Measurements from ENCODE around the gene LSS.
A peak's percentile ranks its signal among the peaks of the same experiment; 100 is the strongest.

The LSS gene

DNA sequence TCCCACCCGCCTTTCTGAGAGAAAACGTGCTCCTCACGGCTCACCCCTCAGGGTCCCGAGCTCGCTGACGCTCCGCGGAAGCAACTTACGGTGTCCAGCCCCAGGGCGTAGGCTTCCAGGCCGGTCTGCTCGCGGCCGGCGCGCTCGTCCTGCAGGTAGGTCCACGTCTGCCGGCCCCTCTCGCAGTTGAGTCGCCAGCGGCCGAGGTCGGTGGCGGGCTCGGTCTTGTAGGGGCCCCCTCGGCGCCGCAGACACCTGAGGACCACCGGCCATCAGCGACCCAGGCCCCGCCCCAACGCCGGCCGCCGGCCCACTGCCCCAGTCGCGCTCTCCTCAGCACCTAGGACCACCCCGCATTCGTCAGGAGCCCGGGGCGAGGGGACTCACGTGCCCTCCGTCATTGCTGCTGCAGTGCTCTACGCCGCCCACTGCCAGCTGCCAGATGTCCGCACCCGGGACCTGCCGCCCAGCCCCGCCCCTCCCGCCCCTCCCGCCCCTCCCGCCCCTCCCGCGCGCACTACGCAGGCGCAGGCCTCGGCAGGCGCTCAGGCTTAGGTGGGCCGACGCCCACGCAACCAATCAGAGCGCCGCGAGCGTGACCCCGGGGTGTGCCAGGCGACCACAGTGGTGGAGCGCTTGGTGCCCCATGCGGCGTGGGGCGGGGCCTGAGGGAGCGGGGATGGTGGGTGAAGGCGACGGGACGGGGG is at the start of gene LSS:
Gene LSS (minus strand): TSS at position 430 of the 707 bp plus-strand sequence. CDS start 29 bp downstream, at position 401.
- DNase-seq = peak; percentile 97

DNA sequence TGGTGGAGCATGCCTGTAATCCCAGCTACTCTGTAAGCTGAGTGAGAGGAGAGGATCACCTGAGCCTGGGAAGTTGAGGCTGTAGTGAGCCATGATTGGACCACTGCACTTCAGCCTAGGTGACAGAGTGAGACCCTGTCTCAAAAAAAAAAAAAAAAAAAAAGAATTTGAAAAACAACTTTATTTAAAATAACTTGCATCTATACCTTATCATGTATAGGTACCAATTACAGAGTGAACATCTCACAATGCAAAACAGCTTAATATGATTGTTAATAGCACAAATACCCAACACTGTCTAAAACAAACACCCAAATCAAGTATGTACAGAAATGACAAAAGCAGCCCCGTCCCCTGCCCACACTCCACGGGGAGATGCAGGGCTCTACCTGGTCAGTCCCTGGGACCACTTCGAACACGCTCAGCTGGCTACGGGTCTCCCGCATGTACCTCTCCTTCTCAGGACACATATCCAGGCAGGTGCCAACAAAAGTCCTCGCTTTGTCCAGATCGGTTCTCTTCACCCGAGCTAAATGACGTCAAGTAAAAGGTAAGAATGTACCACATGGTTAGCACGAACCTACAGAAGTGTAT is 46.3 kb upstream of the LSS start:
- DNase-seq = no peak

DNA sequence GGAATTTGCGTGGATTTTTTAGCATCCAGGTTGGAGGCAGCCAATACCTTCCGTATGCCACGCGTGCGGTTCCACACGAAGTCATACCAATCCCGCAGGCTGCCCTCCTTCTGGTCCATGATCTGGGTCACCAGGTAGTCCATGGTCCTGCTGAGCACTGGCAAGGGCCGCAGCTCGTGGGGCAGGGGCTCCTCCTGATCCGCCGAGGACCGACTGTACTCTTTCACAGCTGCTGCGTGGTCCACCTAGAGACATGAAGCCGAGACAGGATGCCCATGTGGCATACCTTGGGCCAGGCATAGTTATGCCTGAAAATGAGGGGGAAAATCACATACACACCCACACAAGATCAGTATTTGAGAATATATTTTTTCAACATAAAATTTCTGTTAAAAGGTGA is 44.8 kb upstream of the LSS start:
- no peak for DNase-seq

DNA sequence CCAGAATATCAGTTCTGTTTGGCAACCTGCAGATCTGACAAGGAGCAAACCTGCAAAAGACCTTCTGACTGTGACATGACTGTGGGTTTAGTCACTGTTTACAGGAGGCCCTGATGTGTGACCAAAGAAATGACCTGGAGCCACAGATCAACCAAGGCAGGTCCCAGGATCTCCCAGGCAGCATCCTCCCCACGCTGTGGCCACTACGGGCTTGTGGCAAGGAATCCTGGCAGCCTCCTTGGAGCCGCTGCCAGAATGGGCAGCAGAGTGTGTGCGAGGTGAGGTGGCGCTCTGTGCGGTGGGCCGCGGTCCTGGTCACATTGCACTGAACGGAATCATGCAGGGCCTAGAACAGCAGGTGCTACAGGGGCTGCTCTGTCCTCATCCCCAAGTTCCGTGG is 40.9 kb upstream of the LSS start:
- no peak for DNase-seq

DNA sequence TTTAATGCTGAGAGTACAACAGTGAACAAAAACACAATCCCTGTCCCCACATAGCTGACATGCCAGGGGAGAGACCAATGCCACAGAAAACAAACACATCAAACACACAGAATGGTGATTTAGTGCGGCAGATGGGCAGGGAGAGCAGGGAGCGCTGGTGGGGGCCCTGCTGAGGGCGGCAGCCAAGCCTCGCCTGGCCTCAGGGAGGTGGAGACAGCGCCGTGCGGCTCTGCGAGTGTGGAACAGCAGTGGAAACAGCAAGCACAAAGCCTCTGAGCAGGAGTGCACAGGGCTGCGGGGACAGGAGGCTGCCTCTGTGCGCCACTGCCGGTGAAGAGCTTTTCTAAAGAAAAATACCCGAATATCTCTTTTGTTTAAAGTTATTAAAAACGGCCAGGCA is 39.8 kb upstream of the LSS start:
- no peak for DNase-seq

DNA sequence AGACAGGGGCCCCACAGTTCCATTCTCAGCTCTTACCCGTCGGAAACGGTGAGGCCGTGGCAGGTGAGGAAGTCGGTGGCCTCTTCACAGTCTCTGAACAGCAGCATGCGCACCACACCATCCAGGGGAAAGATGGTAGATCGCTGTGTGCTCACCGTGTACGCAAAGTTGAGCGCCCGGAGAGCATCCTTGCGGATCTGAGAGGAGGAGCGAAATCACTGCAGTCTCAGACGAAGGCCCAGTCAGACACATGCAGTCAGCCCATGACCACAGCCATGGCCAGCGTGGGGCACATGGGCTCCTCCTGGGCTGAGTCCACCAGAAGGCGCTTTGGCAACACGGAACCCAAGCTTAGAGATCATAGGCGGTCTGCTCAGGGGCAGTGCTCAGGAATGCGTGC is 38.4 kb upstream of the LSS start:
- DNase-seq = no peak

DNA sequence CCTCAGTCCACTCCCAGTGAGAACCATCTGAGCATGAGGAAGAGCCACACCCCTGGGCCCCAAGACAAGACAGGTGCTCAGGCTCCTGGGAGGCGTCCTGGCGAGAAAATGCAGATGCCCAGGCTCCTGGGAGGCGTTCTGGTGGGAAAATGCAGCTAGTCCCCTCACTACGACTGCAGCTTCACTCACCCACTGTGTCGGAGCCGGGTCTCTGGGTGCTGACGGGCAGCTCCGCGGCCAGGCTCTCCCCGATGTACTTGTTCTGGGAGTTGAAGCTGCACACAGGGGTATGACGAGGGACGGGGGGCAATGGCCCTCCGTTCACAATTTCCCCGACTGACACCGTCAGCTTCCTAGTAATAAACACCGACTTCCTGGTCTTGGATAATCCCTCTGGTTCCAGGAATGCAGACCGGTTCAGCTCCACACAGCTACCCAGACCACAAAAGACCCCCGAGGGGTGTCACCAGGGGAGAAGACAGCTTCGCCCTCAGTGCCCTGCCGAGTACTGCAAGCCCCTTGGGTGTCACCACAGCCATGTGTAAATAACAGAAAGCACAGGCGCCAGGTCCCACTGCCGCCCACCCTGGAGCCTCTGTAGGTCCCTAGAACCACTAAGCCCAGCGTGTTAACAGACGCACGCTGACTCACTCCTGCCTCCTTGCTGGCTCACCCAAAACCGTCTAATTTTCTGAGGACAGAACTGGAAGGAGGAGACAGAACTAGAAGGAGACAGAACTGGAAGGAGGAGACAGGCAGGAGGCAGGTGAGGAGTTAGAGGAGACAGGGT is 37.4 kb upstream of the LSS start:
- no peak for DNase-seq

DNA sequence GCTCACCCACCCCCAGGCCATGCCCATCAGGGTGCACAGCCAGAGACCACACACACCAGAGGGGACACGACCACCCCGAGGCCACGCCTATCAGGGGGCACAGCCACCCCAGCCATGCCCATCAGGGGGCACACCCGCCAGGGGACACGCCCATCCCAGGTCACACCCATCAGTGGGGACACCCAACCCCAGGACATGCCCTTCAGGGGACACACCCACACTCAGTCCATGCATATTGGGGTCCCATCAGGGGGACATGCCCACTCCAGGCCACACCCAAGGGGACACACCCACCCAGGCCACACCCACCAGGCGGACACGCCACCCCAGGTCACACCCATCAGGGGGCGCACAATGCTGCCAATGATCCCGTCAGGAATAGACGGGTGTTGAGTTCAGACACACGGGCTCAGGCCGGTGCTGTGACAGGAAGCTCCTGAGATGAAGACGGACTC is 36.1 kb upstream of the LSS start:
- DNase-seq = no peak

DNA sequence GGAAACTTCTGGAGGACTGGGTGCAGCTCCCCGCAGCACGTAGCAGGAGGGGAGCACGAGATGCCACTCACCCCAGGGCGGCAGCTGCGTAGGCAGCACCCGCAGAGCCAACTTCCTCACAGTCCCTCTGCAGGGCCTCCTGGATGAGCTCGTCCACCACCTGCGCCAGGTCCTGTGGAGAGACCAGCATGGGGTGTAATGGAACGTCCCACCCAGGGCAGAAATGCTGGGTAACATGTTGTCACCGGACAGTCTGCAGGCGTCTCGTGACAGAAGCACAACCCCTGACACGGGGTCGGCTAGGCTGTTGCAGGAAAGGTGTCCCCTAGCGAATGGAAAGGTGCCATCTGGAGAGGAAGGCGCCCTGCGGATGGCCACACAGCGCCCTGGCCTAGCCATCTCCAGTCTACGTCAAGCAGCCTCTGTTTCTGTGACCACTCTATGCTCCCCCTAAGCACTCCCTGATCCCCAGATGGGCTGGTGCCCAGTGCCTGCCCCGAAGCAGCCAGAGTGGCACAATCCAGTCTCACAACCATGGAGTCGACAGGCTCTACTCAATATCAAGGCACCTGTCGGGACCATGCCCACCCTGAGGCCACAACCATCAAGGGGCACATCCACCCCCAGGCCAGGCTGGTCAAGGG is 35.6 kb upstream of the LSS start:
- no peak for DNase-seq

DNA sequence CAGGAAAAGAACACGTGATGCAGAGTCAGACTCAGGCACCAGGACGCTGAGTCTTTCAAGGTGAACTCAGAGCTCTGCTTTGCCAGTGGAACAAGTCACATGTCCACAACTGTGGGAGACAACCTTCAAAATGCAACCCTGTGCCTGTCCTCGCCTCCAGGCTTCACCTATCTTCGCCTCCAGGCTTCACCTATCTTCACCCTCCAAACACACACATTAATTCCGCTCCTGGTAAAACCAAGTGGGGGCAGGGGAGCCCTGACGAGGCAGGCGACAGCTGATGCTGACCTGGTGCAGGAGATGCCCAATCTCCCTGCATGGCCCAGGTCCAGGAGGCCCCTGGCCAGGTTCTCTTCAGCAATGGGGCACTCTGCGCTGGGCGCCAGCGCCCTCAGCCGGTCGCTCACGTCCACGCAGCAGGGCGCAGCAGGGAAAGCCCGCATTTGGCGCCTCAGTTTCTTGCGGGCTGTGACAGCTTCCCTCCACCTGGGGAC is 28.0 kb upstream of the LSS start:
- no peak for DNase-seq

DNA sequence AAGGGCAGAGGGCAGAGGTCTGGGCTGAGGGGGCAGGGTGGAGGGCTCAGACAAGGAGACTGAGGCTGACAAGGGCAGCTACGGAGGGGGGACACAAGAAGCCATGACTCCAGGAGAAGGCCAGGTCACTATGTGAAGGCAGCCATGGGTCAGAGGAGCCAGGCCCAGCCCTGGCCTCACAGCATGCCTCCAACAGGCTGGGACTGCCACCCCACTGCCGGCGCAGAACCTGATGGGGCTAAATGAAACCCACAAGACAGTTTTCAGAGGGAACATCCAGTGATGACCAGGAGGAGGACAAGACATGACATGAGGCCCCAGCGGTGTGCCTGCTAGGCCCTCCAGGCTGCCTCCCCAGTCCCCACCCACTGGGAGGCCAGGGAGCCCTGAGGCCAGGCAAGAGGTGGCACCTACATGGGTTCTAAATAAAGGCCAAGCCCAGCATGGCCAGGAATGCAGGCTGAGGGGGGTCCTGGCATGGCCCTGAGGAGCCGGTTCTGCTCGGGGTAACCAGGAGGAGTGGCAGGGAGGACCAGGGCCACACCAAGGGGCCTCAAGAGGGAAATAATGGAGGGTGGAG is 27.3 kb upstream of the LSS start:
- no peak for DNase-seq

DNA sequence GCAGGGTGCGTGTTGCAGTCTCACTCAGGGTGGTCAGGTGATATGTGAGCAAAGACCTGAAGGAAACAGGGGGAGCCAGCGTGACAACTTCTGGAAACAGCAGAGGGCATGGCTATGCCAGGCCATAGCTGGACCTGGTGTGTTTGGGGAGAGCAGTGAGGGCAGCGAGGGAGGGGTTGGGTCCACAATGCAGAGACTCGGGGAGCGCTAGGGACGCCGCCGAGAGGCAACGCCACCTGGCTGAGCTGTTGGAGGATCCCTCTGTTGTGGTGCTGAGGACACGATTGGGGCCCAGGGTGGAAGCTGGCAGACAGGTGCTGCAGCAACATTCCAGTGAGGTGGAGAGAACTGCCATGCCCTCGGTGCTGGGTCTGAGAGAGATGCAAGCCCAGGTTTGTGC is 26.6 kb upstream of the LSS start:
- no peak for DNase-seq

DNA sequence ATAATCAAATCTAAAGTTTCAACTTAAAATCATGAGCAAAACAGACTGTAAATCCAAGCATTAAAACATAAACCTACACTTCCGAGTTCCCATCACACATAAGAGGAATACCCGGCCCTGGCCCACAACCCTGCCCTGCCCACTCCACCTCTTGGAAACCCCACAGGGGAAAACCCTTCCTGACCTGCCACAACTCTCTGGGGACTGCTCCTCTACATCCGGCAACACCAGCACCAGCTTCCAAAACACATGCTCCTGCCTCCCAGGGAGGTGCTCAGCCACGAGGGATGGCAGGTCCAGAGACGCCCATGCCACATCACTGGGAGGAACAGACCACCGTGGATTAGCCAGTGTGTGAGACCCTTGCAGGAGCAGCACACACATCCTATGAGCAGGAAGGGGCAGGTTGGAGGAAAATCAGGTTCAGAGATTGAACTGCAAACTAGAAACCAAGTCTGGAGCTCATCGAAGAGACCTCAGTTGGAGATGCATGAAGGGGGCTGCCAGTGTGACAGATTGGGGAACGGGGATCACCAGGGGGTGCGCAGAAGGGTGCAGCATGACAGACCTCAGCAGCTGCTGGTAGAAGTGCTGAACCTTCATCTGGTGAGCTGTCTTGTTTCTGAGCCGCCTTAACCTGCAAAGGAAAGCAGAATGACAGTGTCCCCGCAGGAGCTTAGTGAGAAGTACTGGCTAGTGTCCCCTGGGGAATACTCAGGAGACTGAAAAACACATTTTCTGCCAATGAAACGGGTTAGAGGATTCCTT is 25.8 kb upstream of the LSS start:
- no peak for DNase-seq

DNA sequence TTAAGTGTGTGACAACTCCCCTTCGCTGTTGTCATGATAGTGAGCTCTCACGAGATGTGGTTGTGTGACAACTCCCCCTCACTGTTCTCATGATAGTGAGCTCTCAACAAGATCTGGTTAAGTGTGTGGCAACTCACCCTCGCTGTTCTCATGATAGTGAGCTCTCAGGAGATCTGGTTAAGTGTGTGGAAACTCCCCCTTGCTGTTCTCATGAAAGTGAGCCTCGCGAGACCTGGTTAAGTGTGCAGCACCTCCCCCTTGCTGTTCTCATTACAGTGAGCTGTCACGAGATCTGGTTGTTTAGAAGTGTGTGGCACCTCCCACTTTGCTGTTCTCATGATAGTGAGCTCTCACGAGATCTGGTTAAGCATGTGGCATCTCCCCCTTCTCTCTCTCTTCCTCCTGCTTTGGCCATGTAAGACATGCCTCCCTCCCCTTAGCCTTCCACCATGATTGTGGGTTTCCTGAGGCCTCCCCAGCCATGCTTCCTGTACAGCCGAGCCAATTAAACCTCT is 25.1 kb upstream of the LSS start:
- DNase-seq = no peak

DNA sequence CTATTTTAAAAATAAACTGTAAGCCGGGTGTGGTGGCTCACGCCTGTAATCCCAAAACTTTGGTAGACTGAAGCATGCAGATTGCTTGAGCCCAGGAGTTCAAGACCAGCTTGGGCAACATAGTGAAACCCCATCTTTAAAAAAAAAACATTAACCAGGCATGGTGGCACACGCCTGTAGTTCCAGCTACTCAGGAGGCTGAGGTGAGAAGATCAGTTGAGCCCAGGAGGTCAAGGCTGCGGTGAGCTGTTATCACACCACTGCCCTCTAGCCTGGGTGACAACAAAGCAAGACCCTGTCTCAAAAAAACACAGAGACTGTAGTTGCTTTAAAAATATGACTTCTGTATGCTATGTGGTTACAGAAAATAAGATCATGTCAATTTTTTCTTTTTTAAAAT is 24.3 kb upstream of the LSS start:
- no peak for DNase-seq

DNA sequence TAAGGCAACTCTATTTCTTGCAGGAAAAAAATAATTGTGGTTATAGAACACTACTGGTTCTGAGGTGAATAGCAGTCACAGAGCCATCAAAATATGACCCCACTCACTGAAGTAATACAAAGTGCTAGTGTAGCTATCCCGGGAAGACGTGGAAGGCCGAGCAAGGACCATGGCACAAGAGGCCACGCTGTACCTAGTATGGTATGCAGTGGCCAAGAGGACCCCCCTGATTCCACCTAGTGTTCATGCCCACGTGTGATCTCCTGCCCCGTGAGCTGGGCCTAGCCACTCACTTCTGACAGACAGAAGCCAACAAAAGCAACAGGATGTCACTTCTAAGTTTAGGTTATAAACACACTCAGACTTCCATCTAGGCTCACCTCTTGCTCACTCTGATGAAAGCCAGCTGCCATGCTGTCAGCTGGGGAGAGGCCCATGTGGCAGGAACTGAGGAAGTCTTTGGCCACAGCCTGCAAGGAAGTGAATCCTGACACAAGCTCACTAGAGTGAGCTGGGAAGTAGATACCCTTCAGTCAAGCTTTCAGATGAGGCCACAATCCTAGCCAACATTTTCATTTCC is 21.7 kb upstream of the LSS start:
- DNase-seq = no peak

DNA sequence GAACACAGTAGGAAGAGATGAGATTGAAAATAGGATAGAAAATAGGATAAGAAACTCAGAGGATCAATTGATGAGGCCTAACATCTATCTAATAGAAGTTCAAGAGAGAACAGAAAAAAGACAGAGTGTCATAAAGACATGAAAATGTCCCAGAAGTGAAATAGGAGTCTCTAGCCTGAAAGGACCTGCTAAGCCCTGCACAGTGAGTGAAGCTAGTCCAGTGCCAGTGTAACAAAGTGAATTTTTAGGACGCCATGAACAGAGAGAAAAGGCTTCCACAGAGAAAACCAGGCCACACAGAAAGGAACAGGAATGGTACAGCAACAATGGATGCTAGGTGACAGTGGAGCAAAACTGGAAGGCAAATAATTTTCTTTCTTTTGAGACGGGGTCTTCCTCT is 20.3 kb upstream of the LSS start:
- DNase-seq = no peak

DNA sequence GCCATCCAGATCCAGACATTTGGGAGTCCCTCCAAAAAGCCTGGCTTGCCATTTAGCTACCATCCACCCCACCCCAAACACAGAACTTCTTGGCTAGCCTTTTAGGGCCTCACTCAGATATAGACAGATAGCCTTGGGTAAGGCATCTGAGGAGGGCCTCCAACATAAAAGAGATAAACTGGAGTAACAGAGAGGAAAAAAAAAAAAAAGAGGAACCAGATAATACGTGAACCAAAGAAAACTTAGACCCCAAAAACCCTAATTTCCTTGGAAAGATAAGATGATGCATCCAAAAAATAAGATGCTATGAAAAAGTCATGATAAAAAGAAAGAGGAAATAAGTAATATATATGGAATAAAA is 19.8 kb upstream of the LSS start:
- no peak for DNase-seq

DNA sequence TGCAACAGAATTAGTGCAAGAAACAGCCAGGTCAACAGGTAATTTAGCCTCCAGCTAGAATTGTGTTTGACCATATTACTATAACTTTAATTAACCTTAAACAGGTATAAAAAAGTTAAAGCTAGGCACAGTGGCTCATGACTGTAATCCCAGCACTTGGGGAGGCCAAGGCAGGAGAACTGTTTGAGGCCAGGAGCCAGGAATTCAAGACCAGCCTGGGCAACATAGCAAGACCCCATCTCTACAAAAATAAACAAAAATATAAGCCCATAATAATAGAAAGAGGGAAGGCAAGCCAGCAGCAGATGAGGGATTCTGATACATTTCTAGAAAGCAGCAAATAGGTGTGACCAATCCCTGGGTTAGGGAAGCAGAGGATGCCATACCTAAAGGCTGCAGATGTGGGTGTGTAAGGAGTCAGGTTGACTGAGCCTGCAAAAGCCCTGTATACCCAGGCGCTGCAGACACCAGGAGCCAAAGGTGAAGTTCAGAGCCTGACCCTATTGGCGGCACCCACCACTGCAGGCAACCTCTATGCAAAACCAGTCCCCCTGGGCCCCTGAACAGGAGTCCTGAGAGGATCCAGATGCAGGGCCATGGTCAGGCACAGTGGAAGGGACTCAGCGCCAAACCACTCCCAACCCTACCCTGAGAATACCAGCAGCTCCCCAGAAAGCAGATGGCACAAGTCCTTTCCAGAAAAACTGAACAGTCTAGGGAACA is 19.3 kb upstream of the LSS start:
- no peak for DNase-seq

DNA sequence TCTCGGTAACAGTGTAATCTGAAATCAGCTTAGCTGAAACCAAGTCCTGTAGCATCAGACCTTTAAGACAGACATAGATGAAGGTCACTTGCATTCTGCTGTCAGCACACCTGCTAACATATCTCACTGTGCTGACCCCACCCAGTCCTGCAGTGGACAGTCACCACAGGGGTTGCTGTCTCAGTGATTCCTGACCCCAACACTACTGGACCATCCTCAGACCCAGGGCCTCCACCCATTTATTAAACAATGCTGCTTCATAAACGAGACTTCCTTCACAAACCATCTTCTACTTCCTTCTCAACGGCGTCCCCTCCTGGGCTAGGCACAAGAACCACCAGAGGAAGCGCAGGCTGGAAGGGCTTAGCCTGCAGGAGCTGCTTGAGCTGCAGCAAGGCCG is 17.8 kb upstream of the LSS start:
- no peak for DNase-seq

Data from NCI-H2029 (cell line).